Measurements from ENCODE around the gene GRN. TPM values are rescaled to one million over a fixed set of nuclear protein-coding genes. Genes with fewer than 3 reads are reported as not detected.
A peak's percentile ranks its signal among the peaks of the same experiment; 100 is the strongest.

GRN gene
- polyA plus RNA-seq, 6 donors from 2014 or later, result 102 to 198 (median 110) TPM

GRCh38 chr17:44376779-44377178 lies 31.7 kb downstream of the GRN start:
- H3K27me3 Mint-ChIP-seq, result peaks cover 13 to 50% (median 28%) of the 10 kb centered on the region in 3 donors
- ATAC-seq (ENCODE audit: low read depth in 2 of 2), result no peak
- H3K36me3 Mint-ChIP-seq, result no peaks in the 10 kb centered on the region
- H3K4me3 Mint-ChIP-seq, result no peak overlapping the region
- H3K9me3 Mint-ChIP-seq, result no peaks in the 10 kb centered on the region
- no peak overlapping the region for H3K27ac Mint-ChIP-seq
- H3K4me1 Mint-ChIP-seq, result peaks cover 0 to 4% (median 0%) of the 10 kb centered on the region in 3 donors
- DNase-seq, result no peak

GRCh38 chr17:44378171-44378705 lies 33.1 kb downstream of the GRN start:
- Mint-ChIP-seq H3K36me3 (no peaks in the 10 kb centered on the region), H3K27ac (no peak overlapping the region), H3K27me3 (peaks cover 13 to 53% (median 36%) of the 10 kb centered on the region in 3 donors), H3K4me1 (peaks cover 0 to 4% (median 2%) of the 10 kb centered on the region in 3 donors), H3K9me3 (no peaks in the 10 kb centered on the region), H3K4me3 (no peak overlapping the region)
- DNase-seq (no peak), ATAC-seq (ENCODE audit: low read depth in 2 of 2) (no peak)

- no peak for ATAC-seq (ENCODE audit: low read depth in 2 of 2)
- Mint-ChIP-seq H3K27me3 (peaks cover 9 to 54% (median 41%) of the 10 kb centered on the region in 3 donors), H3K27ac (no peak overlapping the region), H3K36me3 (no peaks in the 10 kb centered on the region), H3K4me3 (no peak overlapping the region), H3K4me1 (peaks cover 0 to 11% (median 4%) of the 10 kb centered on the region in 3 donors), H3K9me3 (no peaks in the 10 kb centered on the region)
- DNase-seq, result no peak
These were observed 34.8 kb downstream of the GRN start for GRCh38 chr17:44379887-44380286.

GRCh38 chr17:44380767-44381166 lies 35.7 kb downstream of the GRN start:
- Mint-ChIP-seq H3K36me3 (no peaks in the 10 kb centered on the region), H3K27me3 (peaks cover 9 to 53% (median 39%) of the 10 kb centered on the region in 3 donors), H3K27ac (no peak overlapping the region), H3K9me3 (no peaks in the 10 kb centered on the region), H3K4me1 (peaks cover 0 to 11% (median 7%) of the 10 kb centered on the region in 3 donors), H3K4me3 (no peak overlapping the region)
- ATAC-seq (ENCODE audit: low read depth in 2 of 2) (no peak), DNase-seq (no peak)

- peaks cover 9 to 56% (median 33%) of the 10 kb centered on the region in 3 donors for H3K27me3 Mint-ChIP-seq
- H3K27ac Mint-ChIP-seq, result peak overlapping the region in 1 of 6 donors; percentile 0
- H3K9me3 Mint-ChIP-seq, result no peaks in the 10 kb centered on the region
- no peaks in the 10 kb centered on the region for H3K36me3 Mint-ChIP-seq
- no peak overlapping the region for H3K4me3 Mint-ChIP-seq
- peaks cover 6 to 14% (median 11%) of the 10 kb centered on the region in 3 donors for H3K4me1 Mint-ChIP-seq
- DNase-seq (no peak), ATAC-seq (ENCODE audit: low read depth in 2 of 2) (no peak)
These were observed 36.8 kb downstream of the GRN start for GRCh38 chr17:44381810-44382305.

- H3K4me1 Mint-ChIP-seq, result peaks cover 6 to 15% (median 11%) of the 10 kb centered on the region in 3 donors
- peak overlapping the region in 2 of 6 donors; percentile 63 to 90 for H3K27ac Mint-ChIP-seq
- H3K36me3 Mint-ChIP-seq, result no peaks in the 10 kb centered on the region
- peak overlapping the region in 1 of 8 donors; percentile 13 for H3K4me3 Mint-ChIP-seq
- ATAC-seq (ENCODE audit: low read depth in 2 of 2), result no peak
- no peak for DNase-seq
- H3K9me3 Mint-ChIP-seq, result no peaks in the 10 kb centered on the region
- H3K27me3 Mint-ChIP-seq, result peaks cover 9 to 56% (median 33%) of the 10 kb centered on the region in 3 donors
These were observed 37.8 kb downstream of the GRN start for GRCh38 chr17:44382917-44383316.

GRCh38 chr17:44383363-44383762 lies 38.3 kb downstream of the GRN start:
- H3K36me3 Mint-ChIP-seq, result no peaks in the 10 kb centered on the region
- H3K27ac Mint-ChIP-seq, result peak overlapping the region in 2 of 6 donors; percentile 63 to 90
- peaks cover 6 to 16% (median 11%) of the 10 kb centered on the region in 3 donors for H3K4me1 Mint-ChIP-seq
- H3K9me3 Mint-ChIP-seq, result no peaks in the 10 kb centered on the region
- ATAC-seq (ENCODE audit: low read depth in 2 of 2), result no peak
- H3K27me3 Mint-ChIP-seq, result peaks cover 9 to 53% (median 29%) of the 10 kb centered on the region in 3 donors
- peak overlapping the region in 1 of 8 donors; percentile 39 for H3K4me3 Mint-ChIP-seq
- DNase-seq, result no peak

- Mint-ChIP-seq H3K27ac (no peak overlapping the region), H3K27me3 (peaks cover 9 to 50% (median 24%) of the 10 kb centered on the region in 3 donors), H3K4me3 (peak overlapping the region in 2 of 8 donors; percentile 39), H3K36me3 (no peaks in the 10 kb centered on the region), H3K4me1 (peaks cover 6 to 16% (median 11%) of the 10 kb centered on the region in 3 donors), H3K9me3 (no peaks in the 10 kb centered on the region)
- ATAC-seq (ENCODE audit: low read depth in 2 of 2) (no peak), DNase-seq (no peak)
These were observed 38.8 kb downstream of the GRN start for GRCh38 chr17:44383861-44384260.

GRCh38 chr17:44384281-44384822 lies 39.2 kb downstream of the GRN start:
- peaks cover 0 to 2% of the 10 kb centered on the region in 2 donors for H3K36me3 Mint-ChIP-seq
- DNase-seq (no peak), ATAC-seq (ENCODE audit: low read depth in 2 of 2) (no peak)
- peaks cover 0 to under 1% (median 0%) of the 10 kb centered on the region in 7 donors for H3K9me3 Mint-ChIP-seq
- peak overlapping the region in 3 of 6 donors; percentile 10 to 61 (median 24) for H3K27ac Mint-ChIP-seq
- peak overlapping the region in 7 of 8 donors; percentile 22 to 86 (median 68) for H3K4me3 Mint-ChIP-seq
- peaks cover 8 to 18% (median 12%) of the 10 kb centered on the region in 3 donors for H3K4me1 Mint-ChIP-seq
- H3K27me3 Mint-ChIP-seq, result peaks cover 10 to 55% (median 27%) of the 10 kb centered on the region in 3 donors

GRCh38 chr17:44384823-44385286 lies 39.8 kb downstream of the GRN start:
- peaks cover 13 to 23% (median 17%) of the 10 kb centered on the region in 3 donors for H3K4me1 Mint-ChIP-seq
- peak overlapping the region; percentile 68 to 90 (median 82) for H3K4me3 Mint-ChIP-seq
- H3K36me3 Mint-ChIP-seq, result peaks cover 0 to 6% of the 10 kb centered on the region in 2 donors
- DNase-seq (no peak), ATAC-seq (ENCODE audit: low read depth in 2 of 2) (peak; percentile 27)
- H3K27me3 Mint-ChIP-seq, result peaks cover 15 to 60% (median 32%) of the 10 kb centered on the region in 3 donors
- peak overlapping the region in 1 of 6 donors; percentile 61 for H3K27ac Mint-ChIP-seq
- H3K9me3 Mint-ChIP-seq, result peaks cover 0 to 2% (median 0%) of the 10 kb centered on the region in 7 donors

GRCh38 chr17:44385287-44386181 lies 40.4 kb downstream of the GRN start:
- DNase-seq (peak; percentile 58), ATAC-seq (ENCODE audit: low read depth in 2 of 2) (peak; percentile 85)
- H3K4me3 Mint-ChIP-seq, result peak overlapping the region; percentile 68 to 90 (median 82)
- H3K4me1 Mint-ChIP-seq, result peaks cover 14 to 29% (median 22%) of the 10 kb centered on the region in 3 donors
- H3K27ac Mint-ChIP-seq, result peak overlapping the region in 2 of 6 donors; percentile 50 to 61
- H3K36me3 Mint-ChIP-seq, result peaks cover 0 to 6% of the 10 kb centered on the region in 2 donors
- peaks cover 15 to 60% (median 38%) of the 10 kb centered on the region in 3 donors for H3K27me3 Mint-ChIP-seq
- peaks cover 0 to 2% (median 0%) of the 10 kb centered on the region in 7 donors for H3K9me3 Mint-ChIP-seq

GRCh38 chr17:44386182-44386525 lies 41.1 kb downstream of the GRN start:
- Mint-ChIP-seq H3K36me3 (peaks cover 0 to 6% of the 10 kb centered on the region in 2 donors), H3K4me3 (peak overlapping the region in 7 of 8 donors; percentile 68 to 88 (median 74)), H3K27me3 (peaks cover 15 to 60% (median 40%) of the 10 kb centered on the region in 3 donors), H3K27ac (peak overlapping the region in 1 of 6 donors; percentile 50), H3K9me3 (peaks cover 0 to 2% (median 0%) of the 10 kb centered on the region in 7 donors), H3K4me1 (peaks cover 14 to 29% (median 22%) of the 10 kb centered on the region in 3 donors)
- no peak for ATAC-seq (ENCODE audit: low read depth in 2 of 2)
- no peak for DNase-seq

GRCh38 chr17:44387804-44388203 lies 42.7 kb downstream of the GRN start:
- Mint-ChIP-seq H3K27me3 (peaks cover 15 to 47% (median 27%) of the 10 kb centered on the region in 3 donors), H3K4me1 (peaks cover 14 to 29% (median 22%) of the 10 kb centered on the region in 3 donors), H3K27ac (peak overlapping the region in 1 of 6 donors; percentile 64), H3K36me3 (peaks cover 0 to 6% of the 10 kb centered on the region in 2 donors), H3K4me3 (peak overlapping the region in 2 of 8 donors; percentile 26 to 69), H3K9me3 (peaks cover 0 to 2% (median 0%) of the 10 kb centered on the region in 7 donors)
- no peak for ATAC-seq (ENCODE audit: low read depth in 2 of 2)
- no peak for DNase-seq
